Neural cell (in vitro differentiated cells): ENCODE data around the gene BOD1.

Source experiments
- EP300 ChIP-seq: fragments of 450-650 bp; conservative IDR thresholded peaks from 2 replicates; pipeline ENCODE4 v1.6.1; 2014; ENCODE audit warnings: antibody characterized with exemption, mild to moderate bottlenecking, moderate library complexity; ENCODE audit not compliant: poor library complexity, severe bottlenecking
- EZH2 ChIP-seq: fragments of 200-600, 300-800 bp; shearing (Covaris generic), sonication (generic); IDR thresholded peaks from 2 replicates; pipeline ENCODE4 v1.6.1; 2014; ENCODE audit warnings: antibody characterized with exemption, low read length, borderline replicate concordance, mild to moderate bottlenecking; ENCODE audit not compliant: insufficient read depth, poor library complexity, severe bottlenecking
- MXI1 ChIP-seq: fragments of 450-650 bp; conservative IDR thresholded peaks from 2 replicates; pipeline ENCODE4 v1.6.1; 2014; ENCODE audit warnings: antibody characterized with exemption, mild to moderate bottlenecking; ENCODE audit not compliant: poor library complexity, severe bottlenecking
- POLR2AphosphoS5 ChIP-seq: IDR thresholded peaks from 2 replicates; pipeline ENCODE4 v1.6.1; 2012
- RAD21 ChIP-seq: fragments of 450-650 bp; conservative IDR thresholded peaks from 2 replicates; pipeline ENCODE4 v1.6.1; 2014; ENCODE audit warnings: antibody characterized with exemption, mild to moderate bottlenecking, moderate library complexity
- SMC3 ChIP-seq: fragments of 450-650 bp; conservative IDR thresholded peaks from 2 replicates; pipeline ENCODE4 v1.6.1; 2014; ENCODE audit warnings: antibody characterized with exemption, mild to moderate bottlenecking, moderate library complexity; ENCODE audit not compliant: poor library complexity
- TF ChIP-seq, protein P1 (sequence below): fragments of 450-650 bp; IDR thresholded peaks from 2 replicates; pipeline ENCODE4 v1.5.1; 2014; ENCODE audit warnings: antibody characterized with exemption, mild to moderate bottlenecking, moderate library complexity; ENCODE audit not compliant: poor library complexity, severe bottlenecking

DNA sequence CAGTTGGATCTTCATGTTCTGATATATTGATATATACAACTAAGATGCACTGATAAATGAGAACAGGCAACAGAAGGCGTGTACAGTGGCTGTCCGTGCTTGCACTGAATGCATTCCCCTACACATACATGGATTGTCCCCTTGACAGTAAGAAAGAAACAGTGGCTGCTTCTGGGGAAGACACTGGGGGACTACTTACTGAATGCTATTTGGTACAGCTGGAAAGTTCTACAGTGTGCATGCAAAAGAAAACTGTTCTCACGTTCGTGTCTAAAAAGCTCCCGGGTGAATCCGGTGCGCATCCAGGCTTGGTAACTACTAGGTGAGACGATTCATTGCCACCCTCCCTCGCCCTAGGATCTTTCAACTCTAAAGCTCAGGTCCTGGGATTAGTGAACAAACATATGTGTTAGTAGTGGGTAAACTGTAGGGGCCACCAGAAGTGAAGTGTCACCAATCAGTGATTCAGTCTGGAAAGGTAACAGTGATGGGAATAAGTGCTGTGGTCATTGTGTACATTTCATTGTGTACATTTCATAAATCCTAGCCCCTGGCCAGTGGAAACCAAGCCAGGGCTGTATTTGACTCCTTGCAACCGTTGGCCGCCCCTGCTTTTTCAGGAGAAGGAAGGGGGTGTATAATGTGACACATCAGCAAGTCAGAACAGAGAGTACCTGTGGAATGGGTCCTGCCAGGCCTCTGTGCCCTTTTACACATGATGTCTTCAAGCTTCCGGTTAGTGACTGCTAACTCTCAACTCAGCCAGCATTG, 46.3 kb upstream of the BOD1 start:
- TF ChIP-seq EP300: no peak
- TF ChIP-seq POLR2AphosphoS5: no peak
- TF ChIP-seq, protein P1, sequence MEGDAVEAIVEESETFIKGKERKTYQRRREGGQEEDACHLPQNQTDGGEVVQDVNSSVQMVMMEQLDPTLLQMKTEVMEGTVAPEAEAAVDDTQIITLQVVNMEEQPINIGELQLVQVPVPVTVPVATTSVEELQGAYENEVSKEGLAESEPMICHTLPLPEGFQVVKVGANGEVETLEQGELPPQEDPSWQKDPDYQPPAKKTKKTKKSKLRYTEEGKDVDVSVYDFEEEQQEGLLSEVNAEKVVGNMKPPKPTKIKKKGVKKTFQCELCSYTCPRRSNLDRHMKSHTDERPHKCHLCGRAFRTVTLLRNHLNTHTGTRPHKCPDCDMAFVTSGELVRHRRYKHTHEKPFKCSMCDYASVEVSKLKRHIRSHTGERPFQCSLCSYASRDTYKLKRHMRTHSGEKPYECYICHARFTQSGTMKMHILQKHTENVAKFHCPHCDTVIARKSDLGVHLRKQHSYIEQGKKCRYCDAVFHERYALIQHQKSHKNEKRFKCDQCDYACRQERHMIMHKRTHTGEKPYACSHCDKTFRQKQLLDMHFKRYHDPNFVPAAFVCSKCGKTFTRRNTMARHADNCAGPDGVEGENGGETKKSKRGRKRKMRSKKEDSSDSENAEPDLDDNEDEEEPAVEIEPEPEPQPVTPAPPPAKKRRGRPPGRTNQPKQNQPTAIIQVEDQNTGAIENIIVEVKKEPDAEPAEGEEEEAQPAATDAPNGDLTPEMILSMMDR: no peak
- TF ChIP-seq EZH2: no peak
- no peak for TF ChIP-seq RAD21
- no peak for TF ChIP-seq SMC3
- no peak for TF ChIP-seq MXI1
